BLaER1 treated with 17β-estradiol and CSF1 and Interleukin-3, amounts not matched to agents 10 nM and 100 nM (cell line): ENCODE data around the gene MAT2B.
A peak's percentile ranks its signal among the peaks of the same experiment; 100 is the strongest.

Experiments
- H3K27ac ChIP-seq, 11 experiments: shearing (Covaris generic); formaldehyde crosslinking; 2 replicates each; pipeline ENCODE4 v1.8.1; 2022
- H3K27me3 ChIP-seq, 11 experiments: shearing (Covaris generic); formaldehyde crosslinking; 2 replicates each; pipeline ENCODE4 v1.8.1; 2022
- H3K36me3 ChIP-seq, 11 experiments: shearing (Covaris generic); formaldehyde crosslinking; 2 replicates each; pipeline ENCODE4 v1.8.1; 2022
- H3K4me1 ChIP-seq, 10 experiments: shearing (Covaris generic); formaldehyde crosslinking; 2 replicates each; pipeline ENCODE4 v1.8.1; 2022
- H3K4me2 ChIP-seq, 11 experiments: shearing (Covaris generic); formaldehyde crosslinking; 2 replicates each; pipeline ENCODE4 v1.8.1; 2022
- H3K4me3 ChIP-seq, 10 experiments: shearing (Covaris generic); formaldehyde crosslinking; 2 replicates each; pipeline ENCODE4 v1.8.1; 2022
- H3K9ac ChIP-seq, 11 experiments: shearing (Covaris generic); formaldehyde crosslinking; 2 replicates each; pipeline ENCODE4 v1.8.1; 2022
- H3K9me3 ChIP-seq, 11 experiments: shearing (Covaris generic); formaldehyde crosslinking; replicated peaks in 1 of 11; 2 replicates each; pipeline ENCODE4 v1.8.1; 2022
- H4K20me1 ChIP-seq, 11 experiments: shearing (Covaris generic); formaldehyde crosslinking; 2 replicates each; pipeline ENCODE4 v1.8.1; 2022
- Cebpa-rat ChIP-seq, 11 experiments: shearing (Covaris generic); IDR thresholded peaks; 2 replicates each; pipeline ENCODE4 v1.8.1; 2022

The MAT2B gene

DNA sequence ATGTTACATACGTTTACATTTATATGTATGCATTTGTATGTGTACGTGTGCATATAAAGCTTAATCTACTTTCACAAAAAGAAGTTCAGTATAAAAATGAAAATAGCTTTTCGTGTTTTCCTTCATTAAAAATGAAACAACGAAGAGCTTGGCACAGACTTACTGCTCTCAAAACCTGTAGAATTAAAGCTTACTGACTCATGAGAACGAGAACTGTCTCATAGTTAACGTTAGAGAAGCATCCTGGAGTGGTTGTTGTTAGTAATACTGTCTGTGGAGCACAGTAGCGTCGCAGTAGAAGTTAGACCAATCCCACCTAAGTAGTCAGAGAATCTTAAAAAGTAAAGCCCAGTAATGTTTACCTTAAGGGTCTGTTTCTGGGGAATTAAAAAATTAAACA, 1.3 kb downstream of the MAT2B start:
- Histone ChIP-seq H3K4me1 (peaks cover 26 to 47% (median 40%) of the 10 kb centered on the region in 10 experiments), H3K27me3 (no peaks in the 10 kb centered on the region), H3K4me2 (peak overlapping the region; percentile 79 to 98 (median 93)), H3K4me3 (peak overlapping the region; percentile 68 to 87 (median 80)), H3K9ac (peak overlapping the region; percentile 84 to 98 (median 92)), H3K36me3 (peaks cover 1 to 27% (median 12%) of the 10 kb centered on the region in 11 experiments; a peak in 20 of 22 replicates), H3K27ac (peak overlapping the region in 10 of 11 experiments; percentile 84 to 99 (median 94); a peak in 20 of 22 replicates), H4K20me1 (peaks cover 25 to 59% (median 58%) of the 10 kb centered on the region in 11 experiments; a peak in 21 of 22 replicates), H3K9me3 (no peaks in the 10 kb centered on the region)
- no peak for TF ChIP-seq Cebpa-rat (IDR thresholded peaks at IDR 0.05)

DNA sequence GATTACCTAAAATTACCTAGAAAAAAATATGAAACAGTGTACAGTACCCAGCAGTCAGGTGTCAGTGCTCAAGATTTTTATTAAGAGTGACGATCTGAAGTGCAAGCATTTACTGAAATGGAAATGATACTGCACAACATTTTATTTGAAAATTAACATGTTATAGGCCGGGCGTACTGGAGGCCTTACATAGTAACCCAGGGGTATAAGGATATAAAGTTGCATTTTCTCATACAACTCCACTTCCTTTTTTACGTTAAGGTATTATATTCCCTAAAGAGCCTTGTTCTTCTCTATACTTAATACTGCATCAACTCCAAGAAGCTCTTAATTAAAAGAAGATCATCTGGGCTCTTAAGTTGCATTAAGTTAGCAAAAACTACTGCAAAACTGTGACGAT, 3.3 kb downstream of the MAT2B start:
- Histone ChIP-seq H3K27ac (no peak overlapping the region), H3K4me3 (no peak overlapping the region), H3K9ac (no peak overlapping the region), H3K4me1 (peaks cover 20 to 38% (median 31%) of the 10 kb centered on the region in 10 experiments; a peak in 19 of 20 replicates), H3K9me3 (no peaks in the 10 kb centered on the region), H3K4me2 (peak overlapping the region; percentile 39 to 98 (median 93); a peak in 21 of 22 replicates), H3K36me3 (peaks cover 22 to 47% (median 32%) of the 10 kb centered on the region in 11 experiments), H4K20me1 (peaks cover 34 to 80% (median 78%) of the 10 kb centered on the region in 11 experiments; a peak in 21 of 22 replicates), H3K27me3 (no peaks in the 10 kb centered on the region)
- TF ChIP-seq Cebpa-rat (IDR thresholded peaks at IDR 0.05) = no peak

DNA sequence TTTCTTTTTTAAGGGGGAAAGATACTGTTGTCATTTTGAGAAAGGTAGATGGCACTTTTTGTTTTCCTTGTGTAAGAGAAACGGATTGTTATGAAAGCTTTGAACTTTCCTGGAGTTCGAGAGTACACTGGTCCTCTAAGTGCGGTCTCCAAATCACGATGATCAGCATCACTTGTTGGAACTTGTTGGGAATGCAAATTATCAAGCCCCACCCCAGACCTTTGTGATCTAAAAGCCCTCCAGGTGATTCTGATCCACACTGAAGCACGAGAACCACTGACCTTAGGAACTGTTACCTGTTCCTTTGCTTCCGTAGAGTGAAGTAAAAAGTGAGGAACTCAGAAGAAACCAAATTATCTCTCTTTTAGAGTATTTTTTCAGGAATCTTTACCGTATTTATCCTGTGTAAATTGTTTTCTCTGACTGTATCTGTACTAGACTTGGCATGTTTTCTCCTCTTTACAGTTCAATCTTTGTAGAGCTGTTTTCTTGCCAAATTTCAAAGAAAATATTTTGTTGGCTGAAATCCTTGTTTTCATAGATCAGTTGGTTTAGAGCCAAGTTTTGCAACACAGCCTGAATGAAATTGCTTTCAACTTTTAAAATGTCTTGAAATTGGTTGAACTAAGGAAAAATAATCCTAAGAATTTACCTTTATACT, 4.0 kb downstream of the MAT2B start:
- H3K4me3 ChIP-seq = no peak overlapping the region
- H3K36me3 ChIP-seq = peaks cover 27 to 54% (median 37%) of the 10 kb centered on the region in 11 experiments
- H3K4me2 ChIP-seq = peak overlapping the region in 10 of 11 experiments; percentile 4 to 98 (median 92); a peak in 13 of 22 replicates
- peaks cover 20 to 38% (median 31%) of the 10 kb centered on the region in 10 experiments; a peak in 19 of 20 replicates for H3K4me1 ChIP-seq
- TF ChIP-seq Cebpa-rat (IDR thresholded peaks at IDR 0.05) = no peak
- 0 out of 22 replicates have a peak overlapping the region, but pooled peaks of 1 of the 11 experiments have one; percentile 9 for H3K9ac ChIP-seq
- peak overlapping the region in 1 of 11 experiments; percentile 7; a peak in 1 of 22 replicates for H3K27ac ChIP-seq
- H4K20me1 ChIP-seq = peaks cover 34 to 86% (median 78%) of the 10 kb centered on the region in 11 experiments; a peak in 21 of 22 replicates
- no peaks in the 10 kb centered on the region for H3K9me3 ChIP-seq
- no peaks in the 10 kb centered on the region for H3K27me3 ChIP-seq

- Histone ChIP-seq H3K9me3 (no peaks in the 10 kb centered on the region), H4K20me1 (peaks cover 27 to 90% (median 68%) of the 10 kb centered on the region in 11 experiments; a peak in 21 of 22 replicates), H3K27me3 (no peaks in the 10 kb centered on the region), H3K36me3 (peaks cover 57 to 85% (median 67%) of the 10 kb centered on the region in 11 experiments), H3K4me3 (no peak overlapping the region), H3K9ac (no peak overlapping the region), H3K4me1 (peaks cover 9 to 35% (median 21%) of the 10 kb centered on the region in 10 experiments; a peak in 19 of 20 replicates), H3K4me2 (no peak overlapping the region), H3K27ac (no peak overlapping the region)
- TF ChIP-seq Cebpa-rat (IDR thresholded peaks at IDR 0.05) = no peak
Measured at GRCh38 chr5:163512526-163512925, 7.1 kb downstream of the MAT2B start.

- peaks cover 0 to under 1% (median 0%) of the 10 kb centered on the region in 11 experiments; a peak in 1 of 22 replicates for H4K20me1 ChIP-seq
- no peak for TF ChIP-seq Cebpa-rat (IDR thresholded peaks at IDR 0.05)
Measured at GRCh38 chr5:163525096-163525495, 19.7 kb downstream of the MAT2B start.

GRCh38 chr5:163529698-163530097, 24.3 kb downstream of the MAT2B start:
- H4K20me1 ChIP-seq = no peaks in the 10 kb centered on the region
- TF ChIP-seq Cebpa-rat (IDR thresholded peaks at IDR 0.05) = no peak
- H3K27me3 ChIP-seq = no peaks in the 10 kb centered on the region

More at GRCh38 chr5:163525096-163525495, 19.7 kb downstream of the MAT2B start:
- Histone ChIP-seq H3K4me3 (no peak overlapping the region), H3K9me3 (peaks cover 0 to 11% (median 5%) of the 10 kb centered on the region in 11 experiments; a peak in 7 of 22 replicates), H3K9ac (no peak overlapping the region), H3K27me3 (no peaks in the 10 kb centered on the region), H3K4me2 (no peak overlapping the region), H3K27ac (no peak overlapping the region), H3K36me3 (peaks cover 20 to 49% (median 32%) of the 10 kb centered on the region in 11 experiments), H3K4me1 (peaks cover 0 to 8% (median 0%) of the 10 kb centered on the region in 10 experiments; a peak in 3 of 20 replicates)

GRCh38 chr5:163531272-163531671, 25.9 kb downstream of the MAT2B start:
- no peak for TF ChIP-seq Cebpa-rat (IDR thresholded peaks at IDR 0.05)
- H3K9me3 ChIP-seq = peaks cover 0 to 4% (median 0%) of the 10 kb centered on the region in 11 experiments; a peak in 1 of 22 replicates
- H3K27me3 ChIP-seq = no peaks in the 10 kb centered on the region
- no peak overlapping the region for H3K4me2 ChIP-seq
- H3K4me1 ChIP-seq = peaks cover 0 to 23% (median 10%) of the 10 kb centered on the region in 10 experiments; a peak in 8 of 20 replicates
- H3K27ac ChIP-seq = no peak overlapping the region
- H3K36me3 ChIP-seq = no peaks in the 10 kb centered on the region
- no peak overlapping the region for H3K9ac ChIP-seq
- no peaks in the 10 kb centered on the region for H4K20me1 ChIP-seq
- no peak overlapping the region for H3K4me3 ChIP-seq

More at GRCh38 chr5:163529698-163530097, 24.3 kb downstream of the MAT2B start:
- Histone ChIP-seq H3K4me3 (no peak overlapping the region), H3K9me3 (peaks cover 0 to 8% (median 3%) of the 10 kb centered on the region in 11 experiments; a peak in 7 of 22 replicates), H3K36me3 (peaks cover 0 to 7% (median 2%) of the 10 kb centered on the region in 11 experiments; a peak in 5 of 22 replicates), H3K4me2 (no peak overlapping the region), H3K4me1 (peaks cover 0 to 11% (median under 1%) of the 10 kb centered on the region in 10 experiments; a peak in 5 of 20 replicates), H3K9ac (no peak overlapping the region), H3K27ac (no peak overlapping the region)

- no peak for TF ChIP-seq Cebpa-rat (IDR thresholded peaks at IDR 0.05)
- no peak overlapping the region for H3K27ac ChIP-seq
- H3K27me3 ChIP-seq = no peaks in the 10 kb centered on the region
- H3K4me1 ChIP-seq = peaks cover 0 to 23% (median 10%) of the 10 kb centered on the region in 10 experiments; a peak in 8 of 20 replicates
- H3K9me3 ChIP-seq = peaks cover 0 to 4% (median 0%) of the 10 kb centered on the region in 11 experiments; a peak in 1 of 22 replicates
- H4K20me1 ChIP-seq = no peaks in the 10 kb centered on the region
- H3K4me3 ChIP-seq = no peak overlapping the region
- H3K4me2 ChIP-seq = peak overlapping the region in 1 of 11 experiments; percentile 15; a peak in 1 of 22 replicates
- H3K9ac ChIP-seq = no peak overlapping the region
- no peaks in the 10 kb centered on the region for H3K36me3 ChIP-seq
Measured at GRCh38 chr5:163532171-163533084, 27.0 kb downstream of the MAT2B start.
